ENCODE results near the gene SYNDIG1.

The SYNDIG1 gene

DNA sequence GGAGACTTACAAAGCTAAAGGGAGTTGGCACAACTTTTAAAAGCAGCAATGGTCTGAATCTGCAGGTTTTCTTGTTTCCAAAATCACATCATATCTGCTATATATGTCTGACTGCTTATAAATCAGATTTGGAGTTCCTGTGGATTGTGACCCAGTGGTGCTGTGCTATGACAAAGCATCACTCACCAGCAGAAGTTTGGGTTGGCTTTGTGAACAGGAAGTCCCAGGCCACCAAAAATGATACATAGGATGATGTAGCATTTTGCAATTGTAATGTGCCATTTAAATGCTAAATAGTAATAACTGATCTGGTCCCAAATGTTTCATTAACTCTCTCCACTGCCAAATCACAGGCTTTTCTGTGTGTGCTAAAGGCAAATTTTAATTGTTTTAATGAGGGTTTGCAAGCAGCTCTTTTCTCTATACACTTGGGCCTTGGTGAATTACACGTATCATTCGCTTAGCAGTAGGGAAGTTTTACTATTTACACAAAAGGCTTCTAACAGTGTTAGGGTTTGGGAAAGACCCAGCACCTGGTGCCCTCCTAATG is 60.8 kb downstream of the SYNDIG1 start:
- H3K4me3 ChIP-seq (ENCODE audit: low read depth, low read length): no peak overlapping the region
- H3K9ac ChIP-seq (ENCODE audit: low read depth, low read length): no peak overlapping the region
- H3K9me3 ChIP-seq (ENCODE audit: control insufficient read depth, insufficient read depth, low read length): no peaks in the 10 kb centered on the region
- H3K27ac ChIP-seq (ENCODE audit: low read depth, low read length): no peak overlapping the region
- H3K4me1 ChIP-seq (ENCODE audit: control insufficient read depth, insufficient read depth, low read length): no peaks in the 10 kb centered on the region; the same call in 1 of the 2 replicates
- no peaks in the 10 kb centered on the region for H3K36me3 ChIP-seq (ENCODE audit: control insufficient read depth, insufficient read depth, low read length)
- H3K27me3 ChIP-seq (ENCODE audit: control insufficient read depth, insufficient read depth, low read length): no peaks in the 10 kb centered on the region

- Histone ChIP-seq H3K4me3 (ENCODE audit: low read depth, low read length) (no peak overlapping the region), H3K27ac (ENCODE audit: low read depth, low read length) (no peak overlapping the region), H3K9me3 (ENCODE audit: control insufficient read depth, insufficient read depth, low read length) (no peaks in the 10 kb centered on the region), H3K4me1 (ENCODE audit: control insufficient read depth, insufficient read depth, low read length) (no peaks in the 10 kb centered on the region; the same call in 1 of the 2 replicates), H3K27me3 (ENCODE audit: control insufficient read depth, insufficient read depth, low read length) (no peaks in the 10 kb centered on the region), H3K36me3 (ENCODE audit: control insufficient read depth, insufficient read depth, low read length) (no peaks in the 10 kb centered on the region), H3K9ac (ENCODE audit: low read depth, low read length) (no peak overlapping the region)
Measured at GRCh38 chr20:24531202-24531601, 61.8 kb downstream of the SYNDIG1 start.

DNA sequence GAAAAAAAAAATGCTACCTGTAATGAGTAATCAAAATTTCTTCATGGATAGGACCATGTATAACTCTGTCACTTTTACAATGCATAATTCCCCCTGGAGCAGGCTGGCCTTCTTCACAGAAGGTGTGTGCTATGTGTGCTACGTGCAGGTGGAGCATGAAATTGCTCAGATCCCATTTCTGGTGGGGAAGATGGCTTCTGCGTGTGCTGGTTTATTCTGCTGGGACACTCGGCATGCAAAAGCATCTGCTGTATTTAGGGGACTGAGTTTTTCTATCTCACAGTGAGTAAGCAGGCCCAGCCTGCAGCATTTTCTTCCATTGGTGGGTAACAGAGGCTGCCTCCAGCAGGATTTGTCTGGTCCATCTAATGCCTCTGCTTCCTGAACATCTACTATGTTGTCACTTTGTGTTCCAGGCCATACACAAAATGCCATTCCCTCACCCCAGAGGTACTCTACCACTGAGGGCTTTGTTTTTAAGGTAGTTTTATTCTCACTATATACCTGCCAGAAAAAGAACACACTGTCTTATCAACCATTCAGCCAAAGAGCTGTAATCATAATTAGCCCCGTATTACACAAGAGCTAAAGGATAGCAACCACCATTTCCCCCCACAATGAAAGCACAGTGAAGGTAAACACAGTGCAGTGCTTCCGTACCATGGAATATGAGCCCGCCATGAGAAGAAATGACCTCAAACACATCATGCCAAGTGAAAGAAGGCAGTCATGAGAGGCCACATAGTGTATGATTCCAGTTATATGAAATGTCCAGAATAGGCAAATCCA is 62.4 kb downstream of the SYNDIG1 start:
- Histone ChIP-seq H3K27me3 (ENCODE audit: control insufficient read depth, insufficient read depth, low read length) (no peaks in the 10 kb centered on the region), H3K27ac (ENCODE audit: low read depth, low read length) (no peak overlapping the region), H3K9me3 (ENCODE audit: control insufficient read depth, insufficient read depth, low read length) (no peaks in the 10 kb centered on the region), H3K4me1 (ENCODE audit: control insufficient read depth, insufficient read depth, low read length) (no peaks in the 10 kb centered on the region; the same call in 1 of the 2 replicates), H3K4me3 (ENCODE audit: low read depth, low read length) (no peak overlapping the region), H3K36me3 (ENCODE audit: control insufficient read depth, insufficient read depth, low read length) (no peaks in the 10 kb centered on the region), H3K9ac (ENCODE audit: low read depth, low read length) (no peak overlapping the region)

- no peaks in the 10 kb centered on the region for H3K9me3 ChIP-seq (ENCODE audit: control insufficient read depth, insufficient read depth, low read length)
- no peaks in the 10 kb centered on the region for H3K36me3 ChIP-seq (ENCODE audit: control insufficient read depth, insufficient read depth, low read length)
- H3K27me3 ChIP-seq (ENCODE audit: control insufficient read depth, insufficient read depth, low read length): no peaks in the 10 kb centered on the region
- no peak overlapping the region for H3K27ac ChIP-seq (ENCODE audit: low read depth, low read length)
- H3K4me1 ChIP-seq (ENCODE audit: control insufficient read depth, insufficient read depth, low read length): no peaks in the 10 kb centered on the region
- H3K4me3 ChIP-seq (ENCODE audit: low read depth, low read length): no peak overlapping the region
- no peak overlapping the region for H3K9ac ChIP-seq (ENCODE audit: low read depth, low read length)
Measured at GRCh38 chr20:24533449-24533848, 64.0 kb downstream of the SYNDIG1 start.

DNA sequence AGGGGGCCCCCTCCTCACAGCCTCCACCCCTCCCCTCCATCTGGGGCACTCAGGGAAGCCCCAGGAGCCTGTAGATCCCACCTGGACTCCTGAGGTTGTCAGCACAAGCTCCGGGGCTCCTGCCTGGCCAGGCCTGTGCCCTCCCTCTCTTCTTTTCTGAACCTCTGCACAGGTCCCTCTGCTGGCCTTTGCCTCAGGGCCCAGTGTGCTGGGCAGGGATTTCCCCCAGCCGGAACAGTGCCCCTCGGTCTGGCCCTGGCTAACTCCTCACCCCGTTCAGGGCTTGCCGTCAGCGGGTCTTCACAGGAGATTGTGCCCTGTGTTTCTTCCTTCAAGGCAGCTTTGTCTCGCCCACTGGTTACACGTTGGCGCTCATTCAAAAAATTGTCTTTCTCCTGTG is 64.9 kb downstream of the SYNDIG1 start:
- Histone ChIP-seq H3K27me3 (ENCODE audit: control insufficient read depth, insufficient read depth, low read length) (no peaks in the 10 kb centered on the region), H3K27ac (ENCODE audit: low read depth, low read length) (no peak overlapping the region), H3K4me3 (ENCODE audit: low read depth, low read length) (no peak overlapping the region), H3K36me3 (ENCODE audit: control insufficient read depth, insufficient read depth, low read length) (no peaks in the 10 kb centered on the region), H3K9me3 (ENCODE audit: control insufficient read depth, insufficient read depth, low read length) (no peaks in the 10 kb centered on the region), H3K9ac (ENCODE audit: low read depth, low read length) (no peak overlapping the region), H3K4me1 (ENCODE audit: control insufficient read depth, insufficient read depth, low read length) (no peaks in the 10 kb centered on the region)

DNA sequence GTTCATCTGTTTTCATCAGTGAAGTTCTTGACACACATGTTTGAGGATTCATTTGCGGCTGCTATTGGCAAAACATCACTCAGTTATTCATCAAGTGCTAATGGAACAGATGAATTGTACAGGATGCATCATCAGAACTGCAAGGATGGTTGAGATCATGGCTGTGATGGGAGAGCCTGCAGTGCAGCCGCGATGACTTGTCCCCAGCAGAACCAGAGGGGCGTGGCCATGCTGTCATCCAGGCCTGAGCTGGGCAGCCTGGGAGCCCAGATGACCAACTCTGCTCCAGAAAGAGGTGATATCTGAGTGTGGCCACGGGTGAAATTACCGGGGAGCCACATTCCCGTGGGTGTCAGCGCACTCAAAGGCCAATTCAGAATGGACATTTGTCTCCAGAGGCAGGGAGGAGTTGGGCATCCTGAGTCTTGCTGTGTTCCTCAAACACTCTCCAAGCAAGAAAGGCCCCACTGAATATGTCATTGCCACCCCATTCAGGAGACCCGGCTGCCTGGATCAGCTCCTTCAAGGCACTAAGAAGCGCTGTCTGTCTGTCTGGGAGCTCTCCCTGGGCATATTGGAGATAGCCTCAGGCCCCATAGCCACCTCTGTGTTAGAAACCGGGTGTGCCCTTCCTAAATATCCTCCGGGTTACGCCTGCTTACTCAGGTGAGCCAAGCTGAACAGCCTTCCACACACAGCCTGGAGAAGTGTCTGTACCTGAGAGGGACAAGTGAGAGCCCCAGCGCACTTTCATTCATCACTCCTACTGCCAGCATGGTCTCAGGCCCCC is 66.7 kb downstream of the SYNDIG1 start:
- Histone ChIP-seq H3K27ac (ENCODE audit: low read depth, low read length) (no peak overlapping the region), H3K27me3 (ENCODE audit: control insufficient read depth, insufficient read depth, low read length) (no peaks in the 10 kb centered on the region), H3K4me1 (ENCODE audit: control insufficient read depth, insufficient read depth, low read length) (no peaks in the 10 kb centered on the region), H3K4me3 (ENCODE audit: low read depth, low read length) (no peak overlapping the region), H3K36me3 (ENCODE audit: control insufficient read depth, insufficient read depth, low read length) (no peaks in the 10 kb centered on the region), H3K9me3 (ENCODE audit: control insufficient read depth, insufficient read depth, low read length) (no peaks in the 10 kb centered on the region), H3K9ac (ENCODE audit: low read depth, low read length) (no peak overlapping the region)

- Histone ChIP-seq H3K4me1 (ENCODE audit: control insufficient read depth, insufficient read depth, low read length) (no peaks in the 10 kb centered on the region), H3K9ac (ENCODE audit: low read depth, low read length) (no peak overlapping the region), H3K27me3 (ENCODE audit: control insufficient read depth, insufficient read depth, low read length) (no peaks in the 10 kb centered on the region), H3K9me3 (ENCODE audit: control insufficient read depth, insufficient read depth, low read length) (no peaks in the 10 kb centered on the region), H3K27ac (ENCODE audit: low read depth, low read length) (no peak overlapping the region), H3K36me3 (ENCODE audit: control insufficient read depth, insufficient read depth, low read length) (no peaks in the 10 kb centered on the region), H3K4me3 (ENCODE audit: low read depth, low read length) (no peak overlapping the region)
Measured at GRCh38 chr20:24537210-24537609, 67.8 kb downstream of the SYNDIG1 start.

DNA sequence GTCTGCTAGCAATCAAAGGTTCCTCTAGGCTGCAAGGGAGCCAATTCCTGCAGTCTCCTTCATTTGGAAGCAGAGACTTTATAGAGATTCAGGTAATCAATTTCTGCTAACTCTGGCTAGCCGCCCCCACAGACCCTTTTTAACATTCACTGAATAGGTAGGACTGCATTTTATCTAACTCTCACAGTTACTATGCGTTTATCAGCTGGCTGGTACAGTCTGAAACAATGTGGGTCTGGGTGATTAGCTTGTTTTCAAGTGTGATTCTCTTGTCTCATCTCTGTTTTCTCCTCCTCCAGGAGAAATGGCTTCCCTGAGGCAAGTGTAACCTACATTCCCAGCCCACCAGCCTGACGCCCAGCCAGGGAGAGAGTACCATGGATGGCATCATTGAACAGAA is 73.3 kb downstream of the SYNDIG1 start:
- no peak overlapping the region for H3K4me3 ChIP-seq (ENCODE audit: low read depth, low read length)
- peaks cover 22% of the 10 kb centered on the region for H3K36me3 ChIP-seq (ENCODE audit: control insufficient read depth, insufficient read depth, low read length)
- H3K4me1 ChIP-seq (ENCODE audit: control insufficient read depth, insufficient read depth, low read length): no peaks in the 10 kb centered on the region
- no peak overlapping the region for H3K27ac ChIP-seq (ENCODE audit: low read depth, low read length)
- no peaks in the 10 kb centered on the region for H3K27me3 ChIP-seq (ENCODE audit: control insufficient read depth, insufficient read depth, low read length)
- 0 out of 2 replicates have a peak, but pooled peaks cover 3% of the 10 kb centered on the region for H3K9me3 ChIP-seq (ENCODE audit: control insufficient read depth, insufficient read depth, low read length)
- H3K9ac ChIP-seq (ENCODE audit: low read depth, low read length): no peak overlapping the region

DNA sequence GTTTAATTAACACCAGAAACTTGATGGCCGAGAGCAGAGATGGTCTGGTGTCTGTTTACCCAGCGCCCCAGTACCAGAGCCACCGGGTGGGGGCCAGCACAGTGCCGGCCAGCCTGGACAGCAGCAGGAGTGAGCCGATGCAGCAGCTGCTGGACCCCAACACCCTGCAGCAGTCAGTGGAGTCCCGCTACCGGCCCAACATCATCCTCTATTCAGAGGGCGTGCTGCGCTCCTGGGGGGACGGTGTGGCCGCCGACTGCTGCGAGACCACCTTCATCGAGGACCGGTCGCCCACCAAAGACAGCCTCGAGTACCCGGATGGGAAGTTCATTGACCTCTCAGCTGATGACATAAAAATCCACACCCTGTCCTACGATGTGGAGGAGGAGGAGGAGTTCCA is 73.7 kb downstream of the SYNDIG1 start:
- Histone ChIP-seq H3K4me3 (ENCODE audit: low read depth, low read length) (no peak overlapping the region), H3K27me3 (ENCODE audit: control insufficient read depth, insufficient read depth, low read length) (no peaks in the 10 kb centered on the region), H3K9ac (ENCODE audit: low read depth, low read length) (no peak overlapping the region), H3K27ac (ENCODE audit: low read depth, low read length) (no peak overlapping the region), H3K4me1 (ENCODE audit: control insufficient read depth, insufficient read depth, low read length) (no peaks in the 10 kb centered on the region), H3K9me3 (ENCODE audit: control insufficient read depth, insufficient read depth, low read length) (0 out of 2 replicates have a peak, but pooled peaks cover 3% of the 10 kb centered on the region), H3K36me3 (ENCODE audit: control insufficient read depth, insufficient read depth, low read length) (peaks cover 22% of the 10 kb centered on the region)

DNA sequence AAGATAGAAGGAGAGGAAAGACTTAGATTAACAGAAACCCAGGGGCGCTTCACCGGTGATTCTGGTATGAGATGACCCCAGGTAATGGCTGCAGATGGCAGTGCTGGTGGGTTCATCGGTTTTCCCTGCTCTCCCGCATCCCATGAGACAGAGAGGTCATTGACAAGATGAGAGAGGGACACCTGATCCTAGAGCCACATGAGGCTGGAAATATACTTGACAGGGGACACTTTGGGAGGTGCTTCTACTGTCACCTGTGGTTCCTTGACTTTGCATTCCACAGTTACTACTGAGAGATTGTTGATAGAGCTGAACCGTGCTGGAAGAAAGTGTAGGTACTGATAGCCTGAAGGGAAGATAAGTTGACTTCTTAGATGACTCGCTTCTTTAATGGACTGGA is 74.3 kb downstream of the SYNDIG1 start:
- H3K4me3 ChIP-seq (ENCODE audit: low read depth, low read length): no peak overlapping the region
- H3K36me3 ChIP-seq (ENCODE audit: control insufficient read depth, insufficient read depth, low read length): peaks cover 22% of the 10 kb centered on the region
- H3K27me3 ChIP-seq (ENCODE audit: control insufficient read depth, insufficient read depth, low read length): no peaks in the 10 kb centered on the region
- H3K27ac ChIP-seq (ENCODE audit: low read depth, low read length): no peak overlapping the region
- H3K9ac ChIP-seq (ENCODE audit: low read depth, low read length): no peak overlapping the region
- no peaks in the 10 kb centered on the region for H3K4me1 ChIP-seq (ENCODE audit: control insufficient read depth, insufficient read depth, low read length)
- H3K9me3 ChIP-seq (ENCODE audit: control insufficient read depth, insufficient read depth, low read length): 0 out of 2 replicates have a peak, but pooled peaks cover 3% of the 10 kb centered on the region

GRCh38 chr20:24544371-24544770 is 74.9 kb downstream of the SYNDIG1 start:
- H3K9ac ChIP-seq (ENCODE audit: low read depth, low read length): no peak overlapping the region
- H3K9me3 ChIP-seq (ENCODE audit: control insufficient read depth, insufficient read depth, low read length): 0 out of 2 replicates have a peak, but pooled peaks cover 3% of the 10 kb centered on the region
- no peak overlapping the region for H3K27ac ChIP-seq (ENCODE audit: low read depth, low read length)
- no peak overlapping the region for H3K4me3 ChIP-seq (ENCODE audit: low read depth, low read length)
- no peaks in the 10 kb centered on the region for H3K4me1 ChIP-seq (ENCODE audit: control insufficient read depth, insufficient read depth, low read length)
- no peaks in the 10 kb centered on the region for H3K27me3 ChIP-seq (ENCODE audit: control insufficient read depth, insufficient read depth, low read length)
- H3K36me3 ChIP-seq (ENCODE audit: control insufficient read depth, insufficient read depth, low read length): peaks cover 22% of the 10 kb centered on the region
